Effector CD4-positive, alpha-beta T cell (primary cell): ENCODE results near the gene TET1.
"Not testable (repeated sequence)": the region's sequence is repeated elsewhere in the genome, so short reads cannot be mapped to it uniquely, and the experiment has no call there.

Source experiments
- DNase-seq: peaks from one replicate; pipeline ENCODE4 v3.0.0-alpha.2; 2020

Gene TET1

GRCh38 chr10:68617691-68618090, 57.6 kb downstream of the TET1 start:
- DNase-seq, result not testable (repeated sequence)

GRCh38 chr10:68618234-68618633, 58.1 kb downstream of the TET1 start:
- no peak for DNase-seq

- no peak for DNase-seq
Measured at GRCh38 chr10:68619595-68619994, 59.5 kb downstream of the TET1 start.

GRCh38 chr10:68625316-68625921, 65.3 kb downstream of the TET1 start:
- no peak for DNase-seq

GRCh38 chr10:68628576-68629127, 68.5 kb downstream of the TET1 start:
- no peak for DNase-seq

GRCh38 chr10:68632271-68632560, 72.1 kb downstream of the TET1 start:
- not testable (repeated sequence) for DNase-seq

- no peak for DNase-seq
Measured at GRCh38 chr10:68633281-68633680, 73.1 kb downstream of the TET1 start.

GRCh38 chr10:68633816-68634466, 73.8 kb downstream of the TET1 start:
- DNase-seq, result no peak

- DNase-seq, result no peak
Measured at GRCh38 chr10:68636335-68636734, 76.2 kb downstream of the TET1 start.

GRCh38 chr10:68643550-68643949, 83.4 kb downstream of the TET1 start:
- not testable (repeated sequence) for DNase-seq

GRCh38 chr10:68647672-68648341, 87.7 kb downstream of the TET1 start:
- no peak for DNase-seq

- DNase-seq, result no peak
Measured at GRCh38 chr10:68655620-68656126, 95.5 kb downstream of the TET1 start.

- DNase-seq, result no peak
Measured at GRCh38 chr10:68665841-68666240, 105.7 kb downstream of the TET1 start.

- DNase-seq, result no peak
Measured at GRCh38 chr10:68666280-68666760, 106.2 kb downstream of the TET1 start.

GRCh38 chr10:68668231-68668630, 108.1 kb downstream of the TET1 start:
- no peak for DNase-seq

GRCh38 chr10:68668972-68669371, 108.8 kb downstream of the TET1 start:
- DNase-seq, result no peak

- DNase-seq, result no peak
Measured at GRCh38 chr10:68684413-68684812, 124.3 kb downstream of the TET1 start.

GRCh38 chr10:68696018-68696417, 135.9 kb downstream of the TET1 start:
- no peak for DNase-seq

GRCh38 chr10:68697106-68697505, 137.0 kb downstream of the TET1 start:
- DNase-seq, result no peak

GRCh38 chr10:68700197-68700596, 140.1 kb downstream of the TET1 start:
- no peak for DNase-seq

GRCh38 chr10:68705548-68705947, 145.4 kb downstream of the TET1 start:
- no peak for DNase-seq

- not testable (repeated sequence) for DNase-seq
Measured at GRCh38 chr10:68708987-68709386, 148.8 kb downstream of the TET1 start.

GRCh38 chr10:68713065-68713464, 152.9 kb downstream of the TET1 start:
- not testable (repeated sequence) for DNase-seq

GRCh38 chr10:68717435-68717834, 157.3 kb downstream of the TET1 start:
- no peak for DNase-seq
